ENCODE data around the gene C16orf78. TPM values are rescaled to one million over a fixed set of nuclear protein-coding genes. Genes with fewer than 3 reads are reported as not detected.

C16orf78 gene
- total RNA-seq, 1 donor from 2014 or later: not detected

- no peak for DNase-seq
These were observed 22.7 kb downstream of the C16orf78 start for GRCh38 chr16:49396206-49396720.

- no peak for DNase-seq
These were observed 25.2 kb downstream of the C16orf78 start for GRCh38 chr16:49398761-49399160.

GRCh38 chr16:49399594-49400364 is 26.2 kb downstream of the C16orf78 start:
- no peak for DNase-seq

- no peak for DNase-seq
These were observed 27.0 kb downstream of the C16orf78 start for GRCh38 chr16:49400611-49401010.

- no peak for DNase-seq
These were observed 31.5 kb downstream of the C16orf78 start for GRCh38 chr16:49405123-49405522.

GRCh38 chr16:49405530-49405929 is 31.9 kb downstream of the C16orf78 start:
- no peak for DNase-seq

- DNase-seq: peak; percentile 75
These were observed 34.4 kb downstream of the C16orf78 start for GRCh38 chr16:49407873-49408550.

- no peak for DNase-seq
These were observed 35.5 kb downstream of the C16orf78 start for GRCh38 chr16:49409121-49409520.

GRCh38 chr16:49410226-49410625 is 36.6 kb downstream of the C16orf78 start:
- DNase-seq: no peak

GRCh38 chr16:49411121-49411970 is 37.7 kb downstream of the C16orf78 start:
- no peak for DNase-seq

- DNase-seq: no peak
These were observed 41.1 kb downstream of the C16orf78 start for GRCh38 chr16:49414671-49415070.

GRCh38 chr16:49415083-49415482 is 41.5 kb downstream of the C16orf78 start:
- DNase-seq: no peak

GRCh38 chr16:49416001-49416675 is 42.5 kb downstream of the C16orf78 start:
- DNase-seq: no peak

- no peak for DNase-seq
These were observed 43.8 kb downstream of the C16orf78 start for GRCh38 chr16:49417354-49417753.

GRCh38 chr16:49419006-49419405 is 45.4 kb downstream of the C16orf78 start:
- no peak for DNase-seq

GRCh38 chr16:49419862-49420261 is 46.3 kb downstream of the C16orf78 start:
- no peak for DNase-seq

- DNase-seq: no peak
These were observed 49.3 kb downstream of the C16orf78 start for GRCh38 chr16:49422896-49423295.

- no peak for DNase-seq
These were observed 51.4 kb downstream of the C16orf78 start for GRCh38 chr16:49424961-49425360.

- no peak for DNase-seq
These were observed 54.2 kb downstream of the C16orf78 start for GRCh38 chr16:49427771-49428170.

GRCh38 chr16:49428808-49429207 is 55.2 kb downstream of the C16orf78 start:
- DNase-seq: no peak

- no peak for DNase-seq
These were observed 57.4 kb downstream of the C16orf78 start for GRCh38 chr16:49431040-49431439.
